SJSA1 (cell line): Measurements from ENCODE around the gene RANBP1. TPM values are rescaled to one million over a fixed set of nuclear protein-coding genes. Genes with fewer than 3 reads are reported as not detected.

Experiments
- DNase-seq, 2 experiments: peaks; one replicate each; pipeline ENCODE4 v3.0.0-alpha.2; 2015 to 2020; ENCODE audit warnings: low spot score in 2 of 2, low read depth in 1 of 2
- H3K27ac ChIP-seq: fragments of 250-450 bp; sonication (Bioruptor Pico); 2 replicates; pipeline ENCODE4 v1.5.1; 2020; ENCODE audit warnings: mild to moderate bottlenecking, moderate library complexity
- H3K27me3 ChIP-seq: fragments of 250-450 bp; sonication (Bioruptor Pico); replicated peaks from 2 replicates; pipeline ENCODE4 v1.5.1; 2020; ENCODE audit warnings: mild to moderate bottlenecking, moderate library complexity
- H3K36me3 ChIP-seq: fragments of 250-450 bp; sonication (Bioruptor Pico); 2 replicates; pipeline ENCODE4 v1.5.1; 2020; ENCODE audit warnings: mild to moderate bottlenecking
- H3K4me1 ChIP-seq: fragments of 250-450 bp; sonication (Bioruptor Pico); replicated peaks from 2 replicates; pipeline ENCODE4 v1.6.1; 2021; ENCODE audit warnings: mild to moderate bottlenecking
- H3K4me3 ChIP-seq: fragments of 250-450 bp; sonication (Bioruptor Pico); 2 replicates; pipeline ENCODE4 v1.5.1; 2020; ENCODE audit warnings: mild to moderate bottlenecking
- H3K9me3 ChIP-seq: fragments of 250-450 bp; sonication (Bioruptor Pico); replicated peaks from 2 replicates; pipeline ENCODE4 v1.5.1; 2020; ENCODE audit warnings: mild to moderate bottlenecking
- total RNA-seq: library from RNA; depleted of rRNA; stranded (reverse); fragments of >200 nt; shearing (Covaris generic); gene quantifications from 2 replicates; pipeline ENCODE4 v1.2.3, GENCODE V29; 2014

Gene RANBP1
- total RNA-seq, 1 experiment from 2014 or later, result 962 TPM

DNA sequence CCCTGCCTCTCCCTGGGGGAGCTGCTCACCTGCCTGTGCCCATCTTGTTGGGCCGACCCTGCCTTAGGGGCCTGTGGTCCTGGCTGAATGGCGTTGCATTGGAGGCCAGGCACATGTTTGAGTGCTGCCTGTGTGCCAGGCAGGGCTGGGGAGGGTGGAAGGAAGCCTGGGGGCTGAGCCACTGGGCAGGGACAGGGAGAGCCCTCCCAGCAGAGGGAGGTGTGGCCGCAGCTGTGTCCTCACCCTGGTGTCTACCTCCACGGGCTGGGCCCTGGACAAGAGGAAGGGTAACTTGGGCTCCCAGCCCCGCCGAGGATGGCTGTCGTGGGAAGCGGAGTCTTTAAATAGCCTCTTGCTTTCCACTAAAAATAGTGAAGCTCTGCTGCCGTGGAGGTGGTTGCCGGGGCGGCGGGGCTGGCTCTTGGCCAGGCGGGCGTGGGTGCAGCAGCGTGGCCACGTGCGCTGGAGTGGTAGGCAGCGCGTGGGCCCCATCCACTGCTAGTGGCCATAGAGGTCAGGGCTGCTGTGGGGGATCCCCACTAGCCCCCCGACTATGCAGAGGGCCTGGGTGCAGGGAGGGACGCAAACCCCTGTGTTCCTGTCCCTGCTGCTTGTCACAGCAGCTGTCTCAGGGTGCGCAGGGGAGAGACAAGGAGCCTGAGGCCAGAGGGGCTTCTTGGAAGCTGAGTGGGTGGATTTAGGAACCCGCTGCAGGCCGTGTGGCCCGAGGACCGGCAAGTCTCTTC, 21.9 kb downstream of the RANBP1 start:
- no peak overlapping the region for H3K27ac ChIP-seq
- no peaks in the 10 kb centered on the region for H3K9me3 ChIP-seq
- H3K27me3 ChIP-seq, result no peaks in the 10 kb centered on the region
- no peak for DNase-seq
- peaks cover 8% of the 10 kb centered on the region; the same call in 1 of the 2 replicates for H3K36me3 ChIP-seq
- H3K4me1 ChIP-seq, result peaks cover 13% of the 10 kb centered on the region
- H3K4me3 ChIP-seq, result no peak overlapping the region

- Histone ChIP-seq H3K9me3 (no peaks in the 10 kb centered on the region), H3K27me3 (no peaks in the 10 kb centered on the region), H3K4me3 (no peak overlapping the region), H3K4me1 (peaks cover 11% of the 10 kb centered on the region), H3K27ac (no peak overlapping the region), H3K36me3 (peaks cover 9% of the 10 kb centered on the region; the same call in 1 of the 2 replicates)
- no peak for DNase-seq
Measured at GRCh38 chr22:20138417-20138738, 22.5 kb downstream of the RANBP1 start.

GRCh38 chr22:20138868-20139267, 23.0 kb downstream of the RANBP1 start:
- no peak overlapping the region for H3K27ac ChIP-seq
- H3K27me3 ChIP-seq, result no peaks in the 10 kb centered on the region
- no peaks in the 10 kb centered on the region for H3K9me3 ChIP-seq
- no peak overlapping the region for H3K4me3 ChIP-seq
- H3K36me3 ChIP-seq, result peaks cover 11% of the 10 kb centered on the region; the same call in 1 of the 2 replicates
- DNase-seq, result no peak
- peaks cover 11% of the 10 kb centered on the region for H3K4me1 ChIP-seq

DNA sequence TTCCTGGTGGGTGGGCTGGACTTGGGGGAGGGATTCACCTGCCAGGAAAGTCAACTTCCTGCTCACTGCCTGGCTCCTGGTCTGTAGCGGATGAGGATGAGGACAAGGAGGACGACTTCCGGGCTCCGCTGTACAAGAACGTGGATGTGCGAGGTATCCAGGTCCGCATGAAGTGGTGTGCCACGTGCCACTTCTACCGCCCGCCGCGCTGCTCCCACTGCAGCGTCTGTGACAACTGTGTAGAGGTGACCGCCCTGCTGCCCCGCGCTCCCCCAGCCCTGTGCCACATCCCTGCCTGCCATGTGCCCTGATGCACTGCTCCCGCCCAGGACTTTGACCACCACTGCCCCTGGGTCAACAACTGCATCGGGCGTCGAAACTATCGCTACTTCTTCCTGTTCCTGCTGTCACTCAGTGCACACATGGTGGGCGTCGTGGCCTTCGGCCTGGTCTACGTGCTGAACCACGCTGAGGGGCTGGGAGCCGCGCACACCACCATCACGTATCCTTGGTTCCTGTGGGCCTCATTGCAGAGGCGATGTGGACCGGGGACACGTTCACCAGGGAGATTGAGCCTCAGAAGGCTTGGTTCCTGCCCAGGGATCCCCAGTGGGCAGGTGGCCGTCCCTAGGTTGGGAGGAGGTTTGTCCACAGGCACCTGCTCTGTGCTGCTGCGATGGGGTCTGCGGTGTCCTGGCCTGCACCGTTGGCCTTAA, 23.6 kb downstream of the RANBP1 start:
- no peak overlapping the region for H3K4me3 ChIP-seq
- no peaks in the 10 kb centered on the region for H3K9me3 ChIP-seq
- peaks cover 11% of the 10 kb centered on the region for H3K4me1 ChIP-seq
- DNase-seq, result no peak
- H3K27ac ChIP-seq, result no peak overlapping the region
- H3K27me3 ChIP-seq, result no peaks in the 10 kb centered on the region
- H3K36me3 ChIP-seq, result peaks cover 11% of the 10 kb centered on the region; the same call in 1 of the 2 replicates

GRCh38 chr22:20140107-20140445, 24.2 kb downstream of the RANBP1 start:
- Histone ChIP-seq H3K27me3 (no peaks in the 10 kb centered on the region), H3K27ac (no peak overlapping the region), H3K36me3 (peaks cover 11% of the 10 kb centered on the region; the same call in 1 of the 2 replicates), H3K4me3 (no peak overlapping the region), H3K4me1 (peaks cover 11% of the 10 kb centered on the region), H3K9me3 (no peaks in the 10 kb centered on the region)
- DNase-seq, result no peak

GRCh38 chr22:20140521-20140964, 24.6 kb downstream of the RANBP1 start:
- H3K27me3 ChIP-seq, result no peaks in the 10 kb centered on the region
- DNase-seq, result no peak
- peaks cover 11% of the 10 kb centered on the region; the same call in 1 of the 2 replicates for H3K36me3 ChIP-seq
- peaks cover 11% of the 10 kb centered on the region for H3K4me1 ChIP-seq
- H3K4me3 ChIP-seq, result no peak overlapping the region
- H3K9me3 ChIP-seq, result no peaks in the 10 kb centered on the region
- no peak overlapping the region for H3K27ac ChIP-seq

GRCh38 chr22:20141186-20142077, 25.5 kb downstream of the RANBP1 start:
- no peak overlapping the region; the same call in 1 of the 2 replicates for H3K27ac ChIP-seq
- H3K4me3 ChIP-seq, result no peak overlapping the region
- H3K36me3 ChIP-seq, result peaks cover 11% of the 10 kb centered on the region; the same call in 1 of the 2 replicates
- H3K4me1 ChIP-seq, result peaks cover 11% of the 10 kb centered on the region
- DNase-seq, result no peak
- H3K27me3 ChIP-seq, result no peaks in the 10 kb centered on the region
- no peaks in the 10 kb centered on the region for H3K9me3 ChIP-seq

- no peak for DNase-seq
- H3K36me3 ChIP-seq, result peaks cover 11% of the 10 kb centered on the region; the same call in 1 of the 2 replicates
- H3K27me3 ChIP-seq, result no peaks in the 10 kb centered on the region
- H3K27ac ChIP-seq, result no peak overlapping the region
- H3K4me1 ChIP-seq, result peaks cover 11% of the 10 kb centered on the region
- H3K9me3 ChIP-seq, result no peaks in the 10 kb centered on the region
- H3K4me3 ChIP-seq, result no peak overlapping the region
Measured at GRCh38 chr22:20142711-20143621, 27.1 kb downstream of the RANBP1 start.

DNA sequence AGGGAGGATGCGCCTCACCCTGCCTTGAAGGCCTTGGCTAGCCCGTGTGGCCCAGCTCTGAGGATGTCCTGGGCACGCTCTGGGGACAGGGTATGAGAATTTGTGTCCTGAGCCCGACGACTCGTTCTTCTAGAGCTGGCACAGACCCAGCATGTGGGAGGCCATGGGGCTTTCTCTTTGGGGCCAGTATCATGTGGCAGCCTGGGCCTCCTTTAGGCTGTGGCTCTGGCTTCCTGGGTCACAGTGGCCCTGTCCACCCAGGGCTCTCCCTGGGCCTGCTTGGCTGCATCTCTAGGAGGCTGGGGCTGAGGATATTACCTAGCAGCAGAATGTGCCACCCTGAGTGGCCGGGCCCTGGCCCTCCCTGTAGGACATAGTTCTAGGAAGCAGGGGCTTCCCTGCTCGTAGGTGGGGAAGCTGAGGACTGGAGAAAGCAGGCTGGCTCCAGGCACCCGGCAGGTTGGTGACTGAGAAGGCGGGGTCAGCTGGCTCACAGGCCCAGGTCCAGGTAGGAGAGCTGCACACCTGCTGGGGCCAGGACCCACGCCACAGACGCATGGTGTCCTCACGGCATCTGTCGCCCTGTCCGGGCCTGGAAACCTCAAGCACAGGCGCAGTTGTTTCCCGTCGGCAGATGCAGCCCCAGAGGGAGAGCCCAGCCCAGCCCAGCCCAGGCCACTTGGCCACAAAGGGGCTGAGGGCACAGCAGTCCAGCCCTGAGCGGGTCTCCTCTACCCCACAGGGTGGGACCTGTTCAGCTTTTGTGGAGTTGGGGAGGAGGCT, 28.2 kb downstream of the RANBP1 start:
- no peaks in the 10 kb centered on the region for H3K9me3 ChIP-seq
- no peak for DNase-seq
- no peak overlapping the region for H3K27ac ChIP-seq
- H3K36me3 ChIP-seq, result peaks cover 11% of the 10 kb centered on the region; the same call in 1 of the 2 replicates
- H3K4me1 ChIP-seq, result peaks cover 11% of the 10 kb centered on the region
- no peaks in the 10 kb centered on the region for H3K27me3 ChIP-seq
- no peak overlapping the region for H3K4me3 ChIP-seq

DNA sequence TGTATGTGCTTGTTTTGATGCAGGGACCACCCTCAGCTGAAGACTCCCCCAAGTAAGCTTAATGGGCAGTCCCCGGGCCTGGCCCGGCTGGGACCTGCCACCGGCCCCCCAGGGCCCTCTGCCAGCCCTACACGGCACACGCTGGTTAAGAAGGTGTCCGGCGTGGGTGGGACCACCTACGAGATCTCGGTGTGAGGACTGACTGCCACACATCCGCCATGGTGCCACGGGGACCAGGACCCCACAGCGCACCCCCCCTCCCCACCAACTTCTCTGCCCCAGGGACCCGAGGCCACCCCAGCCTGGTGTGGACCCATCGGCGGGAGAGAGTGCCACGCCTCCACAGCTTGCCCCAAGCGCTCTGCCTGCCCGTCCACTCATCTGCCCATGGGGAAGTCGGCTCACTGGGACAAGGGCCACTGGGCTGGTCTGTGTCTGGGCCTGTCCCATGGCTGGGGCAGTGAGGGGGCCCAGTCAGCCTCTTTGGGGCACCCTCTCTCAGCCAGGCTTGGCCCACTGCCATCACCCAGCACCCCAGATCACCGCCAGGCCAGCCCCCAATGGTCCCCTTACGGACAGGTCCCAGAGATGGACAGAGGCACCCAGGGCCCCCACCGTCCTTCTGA, 29.4 kb downstream of the RANBP1 start:
- peaks cover 4% of the 10 kb centered on the region; the same call in 1 of the 2 replicates for H3K36me3 ChIP-seq
- no peak for DNase-seq
- peaks cover 11% of the 10 kb centered on the region for H3K4me1 ChIP-seq
- H3K27me3 ChIP-seq, result no peaks in the 10 kb centered on the region
- H3K27ac ChIP-seq, result no peak overlapping the region
- H3K9me3 ChIP-seq, result no peaks in the 10 kb centered on the region
- no peak overlapping the region for H3K4me3 ChIP-seq

- no peak overlapping the region for H3K4me3 ChIP-seq
- H3K27ac ChIP-seq, result no peak overlapping the region
- peaks cover 11% of the 10 kb centered on the region for H3K4me1 ChIP-seq
- no peaks in the 10 kb centered on the region for H3K27me3 ChIP-seq
- H3K9me3 ChIP-seq, result no peaks in the 10 kb centered on the region
- DNase-seq, result no peak
- peaks cover 4% of the 10 kb centered on the region; the same call in 1 of the 2 replicates for H3K36me3 ChIP-seq
Measured at GRCh38 chr22:20145832-20146223, 29.9 kb downstream of the RANBP1 start.

DNA sequence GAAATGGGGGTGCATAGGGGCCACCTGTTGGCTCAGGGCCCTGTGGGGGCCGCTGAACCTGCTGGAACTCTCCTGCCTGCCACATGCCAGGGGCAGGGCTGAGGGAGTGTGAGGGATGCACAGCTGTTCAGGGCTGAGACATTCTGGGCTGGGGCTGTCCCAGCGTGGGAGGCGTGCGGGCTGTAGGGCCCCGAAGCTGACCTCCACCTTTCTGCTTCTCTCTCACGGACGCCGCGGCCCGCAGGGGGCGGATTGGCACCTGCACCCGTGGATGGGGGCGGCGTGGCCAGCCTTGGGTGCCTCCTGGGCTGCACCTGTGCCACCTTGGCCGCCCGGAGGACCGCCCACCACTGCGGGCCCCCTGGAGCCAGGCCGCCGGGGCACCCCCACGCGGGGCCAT, 30.9 kb downstream of the RANBP1 start:
- H3K4me3 ChIP-seq, result no peak overlapping the region
- H3K4me1 ChIP-seq, result peaks cover 4% of the 10 kb centered on the region
- peaks cover 4% of the 10 kb centered on the region; the same call in 1 of the 2 replicates for H3K36me3 ChIP-seq
- no peak for DNase-seq
- H3K27ac ChIP-seq, result no peak overlapping the region
- no peaks in the 10 kb centered on the region for H3K9me3 ChIP-seq
- H3K27me3 ChIP-seq, result no peaks in the 10 kb centered on the region
